SH-SY5Y (cell line): ENCODE results near the gene STPG4.

ENCODE experiments used
- GATA2 ChIP-seq: IDR thresholded peaks from 2 replicates; pipeline ENCODE4 v1.6.1; 2011; ENCODE audit warnings: mild to moderate bottlenecking, low read depth, low read length
- GATA3 ChIP-seq: IDR thresholded peaks from 2 replicates; pipeline ENCODE4 v1.6.1; 2011; ENCODE audit warnings: low read depth, mild to moderate bottlenecking, low read length, moderate library complexity

GRCh38 chr2:47160660-47161059 lies 5.6 kb upstream of the STPG4 start:
- no peak for TF ChIP-seq GATA3
- TF ChIP-seq GATA2 = no peak
